ENCODE results near the gene DOCK7.

GRCh38 chr1:62444701-62445100 is 243.5 kb downstream of the DOCK7 start:
- no peak for TF ChIP-seq CTCF (conservative IDR thresholded peaks at IDR 0.05; ENCODE audit: low read length)
- TF ChIP-seq EZH2phosphoT487 (IDR thresholded peaks at IDR 0.05; ENCODE audit: borderline replicate concordance): no peak
